HG03159 (cell line): ENCODE results near the gene CEBPA.

Experiments used
- ATAC-seq: cut with Tn5 transposase; IDR thresholded peaks from one replicate; pipeline ENCODE4 v1.9.1; 2021; ENCODE audit warnings: mild to moderate bottlenecking, moderate library complexity; ENCODE audit not compliant: unreplicated experiment

CEBPA gene

GRCh38 chr19:33273881-33274662, 28.3 kb downstream of the CEBPA start:
- no peak for ATAC-seq

- no peak for ATAC-seq
Measured at GRCh38 chr19:33273065-33273736, 29.1 kb downstream of the CEBPA start.

GRCh38 chr19:33271246-33272021, 30.9 kb downstream of the CEBPA start:
- ATAC-seq, result no peak

- no peak for ATAC-seq
Measured at GRCh38 chr19:33270769-33271168, 31.6 kb downstream of the CEBPA start.

GRCh38 chr19:33269016-33269415, 33.3 kb downstream of the CEBPA start:
- no peak for ATAC-seq

- ATAC-seq, result no peak
Measured at GRCh38 chr19:33268162-33268991, 34.0 kb downstream of the CEBPA start.

GRCh38 chr19:33267706-33268105, 34.6 kb downstream of the CEBPA start:
- no peak for ATAC-seq

- ATAC-seq, result no peak
Measured at GRCh38 chr19:33266974-33267484, 35.3 kb downstream of the CEBPA start.

GRCh38 chr19:33264881-33265445, 37.4 kb downstream of the CEBPA start:
- ATAC-seq, result no peak

GRCh38 chr19:33263325-33264023, 38.9 kb downstream of the CEBPA start:
- no peak for ATAC-seq

GRCh38 chr19:33261511-33262189, 40.7 kb downstream of the CEBPA start:
- no peak for ATAC-seq

- no peak for ATAC-seq
Measured at GRCh38 chr19:33260628-33261418, 41.5 kb downstream of the CEBPA start.

- no peak for ATAC-seq
Measured at GRCh38 chr19:33259539-33259938, 42.8 kb downstream of the CEBPA start.

GRCh38 chr19:33257828-33258227, 44.5 kb downstream of the CEBPA start:
- no peak for ATAC-seq

GRCh38 chr19:33256261-33256660, 46.1 kb downstream of the CEBPA start:
- no peak for ATAC-seq

GRCh38 chr19:33255781-33256180, 46.6 kb downstream of the CEBPA start:
- ATAC-seq, result no peak

GRCh38 chr19:33254245-33254824, 48.0 kb downstream of the CEBPA start:
- no peak for ATAC-seq

GRCh38 chr19:33252971-33253370, 49.4 kb downstream of the CEBPA start:
- no peak for ATAC-seq
